ENCODE results near the gene MRPL28.

The MRPL28 gene

DNA sequence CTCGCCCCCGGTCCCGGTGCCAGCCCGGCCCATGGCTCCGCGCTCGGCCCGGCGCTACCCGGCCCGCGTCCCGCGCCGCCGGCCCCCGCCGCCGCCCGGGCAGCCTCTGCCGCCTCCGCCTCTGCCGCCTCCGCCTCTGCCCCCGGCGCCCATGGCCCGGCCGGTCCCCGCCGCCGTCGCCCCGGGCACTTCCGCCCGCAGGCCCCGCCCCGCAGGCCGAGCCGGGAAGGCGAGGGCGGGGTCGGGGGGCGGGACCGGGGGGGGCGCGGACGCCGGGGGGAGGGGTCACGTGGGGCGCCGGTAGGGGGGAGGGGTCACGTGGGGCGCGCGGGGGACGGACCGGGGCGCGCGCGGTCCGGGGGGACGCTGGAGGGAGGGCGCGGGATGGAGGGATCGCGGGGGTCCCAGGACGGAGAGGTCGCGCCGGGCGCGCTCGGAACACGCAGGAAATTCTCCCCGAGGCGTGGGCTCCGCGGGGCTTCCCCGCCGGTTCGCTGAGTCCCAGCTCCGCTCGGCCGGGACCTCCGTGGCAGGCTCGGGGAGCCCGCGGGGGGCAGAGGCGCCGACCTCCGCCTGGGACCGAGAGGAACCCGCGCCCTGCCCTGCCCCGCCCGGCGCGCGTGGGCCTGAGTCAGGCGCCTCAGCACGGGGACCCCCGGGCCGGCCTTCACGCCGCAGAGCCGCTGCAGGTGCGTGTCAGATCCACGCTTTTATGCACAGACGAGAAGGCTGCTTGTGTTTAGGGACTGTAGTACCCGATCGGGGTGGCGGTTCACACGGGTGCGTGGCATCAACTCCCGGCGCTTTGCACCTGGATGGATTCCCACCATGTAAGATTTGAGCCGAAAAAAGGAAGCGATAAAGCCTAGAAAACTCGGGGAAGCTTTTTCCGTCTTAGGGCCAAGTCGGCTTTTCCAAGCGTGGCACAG is 11.7 kb upstream of the MRPL28 start, which contains the start of gene PGAP6:
Gene PGAP6, minus strand, starts transcription at position 190 of the 929 bp plus-strand sequence. Its CDS starts 157 bp downstream, at position 33.
- Histone ChIP-seq H3K4me3 (ENCODE audit: low read length in 2 of 2) (peak within 1 kb of the TSS; percentile 78 to 96), H3K27ac (replicated peaks; ENCODE audit: low read length) (no peak within 1 kb of the TSS), H2BK5ac (ENCODE audit: low read length) (no peak within 1 kb of the TSS), H2BK12ac (ENCODE audit: low read length) (peak within 1 kb of the TSS; percentile 73), H2BK15ac (ENCODE audit: low read length) (peak within 1 kb of the TSS; percentile 95), H3K4me1 (ENCODE audit: control insufficient read depth in 2 of 2, insufficient read depth in 1 of 2, low read depth in 1 of 2, low read length in 2 of 2) (peaks cover 20 to 24% of the 10 kb centered on the region in 2 donors), H3K27me3 (ENCODE audit: control insufficient read depth in 3 of 3, insufficient read depth in 3 of 3, low read depth in 1 of 3, low read length in 3 of 3) (peaks cover 0 to 19% (median 7%) of the 10 kb centered on the region in 3 experiments), H3K14ac (ENCODE audit: low read length) (peak within 1 kb of the TSS; percentile 94), H4K91ac (ENCODE audit: low read depth, low read length, poor library complexity) (no peak within 1 kb of the TSS), H2BK120ac (ENCODE audit: low read depth, low read length) (peak within 1 kb of the TSS; percentile 87), H3K4ac (ENCODE audit: low read length) (no peak within 1 kb of the TSS), H4K8ac (ENCODE audit: low read depth, low read length) (no peak within 1 kb of the TSS), H3K36me3 (replicated peaks in 1 of 2; ENCODE audit: control insufficient read depth in 2 of 2, insufficient read depth in 2 of 2, low read length in 2 of 2) (peaks cover under 1 to 9% of the 10 kb centered on the region in 2 donors), H3K18ac (ENCODE audit: low read length) (peak within 1 kb of the TSS; percentile 97), H3K23ac (ENCODE audit: low read depth, low read length, poor library complexity) (peak within 1 kb of the TSS; percentile 86), H3K4me2 (ENCODE audit: insufficient read depth, low read length, poor library complexity, severe bottlenecking) (peak within 1 kb of the TSS; percentile 100), H2AK5ac (ENCODE audit: low read depth, low read length) (peak within 1 kb of the TSS; percentile 81), H2AFZ (ENCODE audit: low read length) (peak within 1 kb of the TSS; percentile 89), H3K9ac (ENCODE audit: low read depth, low read length, poor library complexity) (peak within 1 kb of the TSS; percentile 90), H3K79me1 (ENCODE audit: low read depth, low read length) (peaks cover 13% of the 10 kb centered on the region), H3K9me3 (replicated peaks in 1 of 2; ENCODE audit: control insufficient read depth in 2 of 2, insufficient read depth in 1 of 2, low read depth in 1 of 2, low read length in 2 of 2) (no peaks in the 10 kb centered on the region)
- no peak for DNase-seq (ENCODE audit: low spot score)
- no CpG with 5 or more reads among the region's 123 CpGs for WGBS, 2 donors (ENCODE audit: extremely low coverage in 2 of 2, insufficient read length in 2 of 2, insufficient replicate concordance in 1 of 2)

DNA sequence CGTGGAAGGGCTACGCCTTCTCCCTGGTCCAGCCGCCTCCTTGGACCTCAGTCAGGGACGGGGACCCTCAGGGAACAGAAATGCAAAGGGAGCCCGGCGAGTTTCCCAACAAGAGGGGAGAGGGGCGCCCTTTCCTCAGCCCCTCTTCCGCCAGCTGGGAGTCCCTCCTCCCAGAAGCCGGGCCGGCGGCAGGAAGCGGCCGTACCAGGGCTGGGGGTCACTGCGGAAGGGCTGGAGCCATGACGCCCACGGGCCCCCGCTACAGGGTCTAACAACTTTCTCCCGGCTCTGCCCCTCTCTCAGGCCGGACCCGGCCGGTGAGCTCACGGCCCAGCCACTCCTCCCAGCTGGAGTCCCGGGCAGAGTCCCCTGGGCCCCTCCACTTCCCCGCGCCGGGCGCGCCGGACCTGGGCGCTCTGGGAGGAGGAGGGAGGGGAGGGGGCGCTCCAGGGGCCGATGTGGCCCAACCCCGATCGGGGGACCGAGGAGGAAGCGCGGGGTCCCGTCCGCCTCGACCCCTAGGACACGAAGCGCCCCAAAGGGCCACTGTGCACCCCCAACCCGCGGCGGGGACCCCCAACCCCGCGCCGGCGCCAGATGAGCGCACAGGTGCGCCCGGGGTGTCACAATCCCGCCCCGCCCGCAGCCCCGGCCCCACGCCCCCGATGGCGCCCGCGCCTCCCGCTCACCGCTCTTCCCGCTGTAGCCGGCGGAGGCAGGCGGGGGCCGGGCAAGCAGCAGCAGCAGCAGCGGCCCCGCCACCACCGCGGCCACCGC is 10.9 kb upstream of the MRPL28 start:
- Histone ChIP-seq H3K27me3 (ENCODE audit: control insufficient read depth in 3 of 3, insufficient read depth in 3 of 3, low read depth in 1 of 3, low read length in 3 of 3) (peaks cover 0 to 19% (median 7%) of the 10 kb centered on the region in 3 experiments), H3K18ac (ENCODE audit: low read length) (peak overlapping the region; percentile 89), H3K23ac (ENCODE audit: low read depth, low read length, poor library complexity) (peak overlapping the region; percentile 55), H2BK5ac (ENCODE audit: low read length) (no peak overlapping the region), H3K9ac (ENCODE audit: low read depth, low read length, poor library complexity) (peak overlapping the region; percentile 90), H3K27ac (replicated peaks; ENCODE audit: low read length) (no peak overlapping the region), H3K4me2 (ENCODE audit: insufficient read depth, low read length, poor library complexity, severe bottlenecking) (peak overlapping the region; percentile 89), H3K79me1 (ENCODE audit: low read depth, low read length) (peaks cover 13% of the 10 kb centered on the region), H2AK5ac (ENCODE audit: low read depth, low read length) (peak overlapping the region; percentile 75), H3K4me1 (ENCODE audit: control insufficient read depth in 2 of 2, insufficient read depth in 1 of 2, low read depth in 1 of 2, low read length in 2 of 2) (peaks cover 20 to 21% of the 10 kb centered on the region in 2 donors), H2BK120ac (ENCODE audit: low read depth, low read length) (no peak overlapping the region), H3K9me3 (replicated peaks in 1 of 2; ENCODE audit: control insufficient read depth in 2 of 2, insufficient read depth in 1 of 2, low read depth in 1 of 2, low read length in 2 of 2) (no peaks in the 10 kb centered on the region), H4K8ac (ENCODE audit: low read depth, low read length) (no peak overlapping the region), H3K4me3 (ENCODE audit: low read length in 2 of 2) (peak overlapping the region; percentile 78 to 96), H3K36me3 (replicated peaks in 1 of 2; ENCODE audit: control insufficient read depth in 2 of 2, insufficient read depth in 2 of 2, low read length in 2 of 2) (peaks cover 6 to 17% of the 10 kb centered on the region in 2 donors), H2AFZ (ENCODE audit: low read length) (peak overlapping the region; percentile 85), H4K91ac (ENCODE audit: low read depth, low read length, poor library complexity) (no peak overlapping the region), H3K4ac (ENCODE audit: low read length) (no peak overlapping the region), H2BK15ac (ENCODE audit: low read length) (peak overlapping the region; percentile 26), H2BK12ac (ENCODE audit: low read length) (peak overlapping the region; percentile 73), H3K14ac (ENCODE audit: low read length) (peak overlapping the region; percentile 94)
- WGBS, 2 donors (ENCODE audit: extremely low coverage in 2 of 2, insufficient read length in 2 of 2, insufficient replicate concordance in 1 of 2), result no CpG with 5 or more reads among the region's 73 CpGs
- no peak for DNase-seq (ENCODE audit: low spot score)

DNA sequence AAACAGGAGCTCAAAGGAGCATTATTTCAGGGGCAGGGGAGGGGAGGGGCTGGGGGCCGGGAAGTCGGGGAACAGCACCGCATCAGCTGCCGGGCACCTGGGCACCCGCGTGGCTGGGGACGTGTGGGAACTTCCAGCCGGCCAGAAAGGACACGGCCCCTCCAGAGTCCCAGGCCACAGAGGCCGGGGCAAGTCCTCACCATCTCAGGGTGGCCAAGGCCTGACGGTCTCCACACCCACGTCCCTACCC is 10.3 kb upstream of the MRPL28 start:
- H3K36me3 ChIP-seq (replicated peaks in 1 of 2; ENCODE audit: control insufficient read depth in 2 of 2, insufficient read depth in 2 of 2, low read length in 2 of 2), result peaks cover 9 to 22% of the 10 kb centered on the region in 2 donors
- H3K4me3 ChIP-seq (ENCODE audit: low read length in 2 of 2), result peak overlapping the region; percentile 78 to 96
- no peaks in the 10 kb centered on the region for H3K9me3 ChIP-seq (replicated peaks in 1 of 2; ENCODE audit: control insufficient read depth in 2 of 2, insufficient read depth in 1 of 2, low read depth in 1 of 2, low read length in 2 of 2)
- peak overlapping the region; percentile 85 for H2AFZ ChIP-seq (ENCODE audit: low read length)
- peaks cover 20 to 21% of the 10 kb centered on the region in 2 donors for H3K4me1 ChIP-seq (ENCODE audit: control insufficient read depth in 2 of 2, insufficient read depth in 1 of 2, low read depth in 1 of 2, low read length in 2 of 2)
- H3K27me3 ChIP-seq (ENCODE audit: control insufficient read depth in 3 of 3, insufficient read depth in 3 of 3, low read depth in 1 of 3, low read length in 3 of 3), result peaks cover 0 to 19% (median 7%) of the 10 kb centered on the region in 3 experiments
- peak overlapping the region; percentile 94 for H3K14ac ChIP-seq (ENCODE audit: low read length)
- H3K23ac ChIP-seq (ENCODE audit: low read depth, low read length, poor library complexity), result no peak overlapping the region
- peak overlapping the region; percentile 90 for H3K9ac ChIP-seq (ENCODE audit: low read depth, low read length, poor library complexity)
- H3K79me1 ChIP-seq (ENCODE audit: low read depth, low read length), result peaks cover 13% of the 10 kb centered on the region
- no peak overlapping the region for H2BK5ac ChIP-seq (ENCODE audit: low read length)
- H2AK5ac ChIP-seq (ENCODE audit: low read depth, low read length), result peak overlapping the region; percentile 75
- peak overlapping the region; percentile 89 for H3K18ac ChIP-seq (ENCODE audit: low read length)
- no peak overlapping the region for H4K91ac ChIP-seq (ENCODE audit: low read depth, low read length, poor library complexity)
- H3K4ac ChIP-seq (ENCODE audit: low read length), result no peak overlapping the region
- WGBS, 2 donors (ENCODE audit: extremely low coverage in 2 of 2, insufficient read length in 2 of 2, insufficient replicate concordance in 1 of 2), result no CpG with 5 or more reads among the region's 12 CpGs
- peak overlapping the region; percentile 73 for H2BK12ac ChIP-seq (ENCODE audit: low read length)
- H4K8ac ChIP-seq (ENCODE audit: low read depth, low read length), result no peak overlapping the region
- peak overlapping the region; percentile 89 for H3K4me2 ChIP-seq (ENCODE audit: insufficient read depth, low read length, poor library complexity, severe bottlenecking)
- no peak for DNase-seq (ENCODE audit: low spot score)
- H3K27ac ChIP-seq (replicated peaks; ENCODE audit: low read length), result no peak overlapping the region
- no peak overlapping the region for H2BK120ac ChIP-seq (ENCODE audit: low read depth, low read length)
- peak overlapping the region; percentile 26 for H2BK15ac ChIP-seq (ENCODE audit: low read length)

Measured in neuronal stem cell (in vitro differentiated cells).